HG02973 (cell line): ENCODE results near the gene ADAMTS12.

Source experiments
- ATAC-seq: cut with Tn5 transposase; IDR thresholded peaks from one replicate; pipeline ENCODE4 v1.9.1; 2021; ENCODE audit warnings: moderate library complexity; ENCODE audit not compliant: unreplicated experiment

Gene ADAMTS12

DNA sequence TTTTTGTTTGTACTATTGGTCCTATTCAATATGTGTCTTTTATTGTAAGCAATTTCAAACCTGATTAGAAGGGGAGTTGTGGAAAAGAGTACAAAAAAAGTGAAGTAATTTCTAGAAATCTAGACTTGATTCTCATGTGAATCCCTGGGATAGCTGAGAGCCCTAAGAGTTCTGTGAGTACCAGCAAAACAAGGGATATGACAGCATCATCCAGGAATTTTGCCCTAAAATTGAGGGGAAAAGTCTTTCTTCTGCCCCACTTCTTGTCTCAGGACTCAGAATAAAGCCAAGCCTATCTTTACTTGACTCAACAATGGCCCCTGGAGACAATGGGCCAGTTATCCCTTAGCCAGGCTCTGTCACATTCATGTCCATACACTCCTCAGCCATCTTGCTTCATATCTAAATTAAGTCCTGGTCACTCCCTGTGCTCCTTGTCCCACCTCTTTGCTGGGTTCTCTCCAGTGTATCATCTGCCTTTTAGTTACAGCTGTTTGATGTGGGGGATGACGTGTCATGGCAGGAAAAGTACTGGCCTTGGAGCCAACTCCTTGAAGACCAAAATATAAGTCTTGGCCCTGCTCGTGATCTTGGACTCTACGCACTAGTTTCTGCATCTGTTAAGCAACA, 81.2 kb downstream of the ADAMTS12 start:
- ATAC-seq = no peak

- ATAC-seq = no peak
Observed at GRCh38 chr5:33809936-33810335, 81.9 kb downstream of the ADAMTS12 start.

- no peak for ATAC-seq
Observed at GRCh38 chr5:33808699-33809098, 83.1 kb downstream of the ADAMTS12 start.

DNA sequence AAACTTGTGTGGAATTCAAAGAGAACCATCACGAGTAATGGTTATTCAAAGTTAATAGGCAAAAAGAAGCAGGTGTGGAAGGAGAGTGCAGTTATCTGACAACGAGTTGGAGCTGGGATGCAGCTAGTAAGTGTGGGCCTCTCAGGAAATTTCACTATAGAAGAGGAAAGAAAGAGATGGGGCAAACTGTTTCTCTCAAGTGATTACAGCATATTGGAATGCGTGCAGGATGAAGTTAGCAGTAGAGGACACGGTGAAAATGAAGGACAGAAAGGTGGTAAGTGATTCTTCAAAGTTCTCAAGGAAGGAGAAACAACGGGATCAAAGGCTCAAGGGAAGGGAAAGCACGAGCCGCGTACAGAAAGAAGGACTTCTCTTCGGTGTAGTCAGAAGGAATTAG, 84.0 kb downstream of the ADAMTS12 start:
- ATAC-seq = no peak

DNA sequence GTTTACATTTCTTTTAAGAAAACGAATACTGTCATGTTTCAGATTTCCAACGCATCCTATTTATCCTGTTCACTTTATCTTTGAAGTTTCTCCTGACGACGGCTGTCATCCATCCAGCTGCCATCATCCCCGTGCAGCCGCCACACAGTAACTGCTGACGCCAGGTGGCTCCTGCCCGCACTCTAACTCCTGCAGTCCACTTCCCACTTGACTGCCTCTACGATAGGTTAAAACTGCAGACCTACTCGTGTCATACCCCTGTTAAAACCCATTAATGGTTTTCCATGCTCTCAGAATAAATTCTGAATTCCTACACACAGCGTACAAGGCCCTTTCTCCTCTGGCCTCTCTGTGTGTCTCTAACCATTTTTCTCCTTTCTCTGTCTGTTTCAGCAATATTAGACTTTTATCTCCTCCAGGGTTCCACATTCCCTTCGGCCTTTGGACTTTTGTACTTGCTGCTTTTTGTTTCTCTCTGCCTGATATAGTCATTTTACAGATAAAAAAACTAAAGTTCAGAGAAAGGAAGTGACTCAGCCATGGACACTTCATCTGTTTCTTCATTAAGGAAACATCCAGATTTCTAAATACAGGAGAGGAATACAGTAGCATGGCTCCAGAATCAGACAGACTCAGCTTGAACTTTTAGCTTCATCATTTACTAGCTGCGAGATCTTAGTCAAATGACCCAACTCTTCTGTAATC, 84.9 kb downstream of the ADAMTS12 start:
- no peak for ATAC-seq

- no peak for ATAC-seq
Observed at GRCh38 chr5:33801292-33801691, 90.5 kb downstream of the ADAMTS12 start.

DNA sequence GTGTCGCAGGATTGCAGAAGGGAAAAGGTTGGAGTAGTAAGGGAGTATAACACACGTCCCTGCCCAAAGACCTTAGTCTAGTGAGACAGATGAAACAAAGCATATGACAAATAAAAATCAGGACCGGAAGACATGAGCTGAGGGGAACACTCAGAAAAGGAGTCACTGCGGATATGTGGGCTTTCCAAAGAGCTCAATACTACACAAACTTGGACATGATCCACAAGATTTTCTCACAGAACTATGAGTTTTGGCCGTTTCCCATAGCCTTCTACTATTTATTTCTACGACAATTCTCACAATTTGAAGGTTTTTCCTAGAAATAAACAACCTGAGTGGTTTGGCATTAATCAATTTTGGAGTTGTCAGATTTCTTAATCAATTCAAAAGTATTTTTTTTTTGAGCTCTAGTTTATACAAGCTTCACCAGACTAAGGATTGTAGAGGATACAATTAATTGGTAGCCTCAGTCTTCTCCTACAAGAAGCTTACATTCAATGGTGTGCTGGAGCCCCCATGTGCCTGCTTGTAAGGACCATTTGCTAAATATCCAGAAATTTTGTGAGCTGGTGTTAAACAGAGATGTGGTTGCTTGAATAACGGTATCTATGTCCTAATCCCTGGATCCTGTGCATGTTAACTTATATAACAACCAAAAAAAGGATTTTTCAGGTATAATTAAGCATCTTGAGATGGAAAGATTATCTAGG, 91.4 kb downstream of the ADAMTS12 start:
- no peak for ATAC-seq

- ATAC-seq = no peak
Observed at GRCh38 chr5:33795496-33795895, 96.3 kb downstream of the ADAMTS12 start.

DNA sequence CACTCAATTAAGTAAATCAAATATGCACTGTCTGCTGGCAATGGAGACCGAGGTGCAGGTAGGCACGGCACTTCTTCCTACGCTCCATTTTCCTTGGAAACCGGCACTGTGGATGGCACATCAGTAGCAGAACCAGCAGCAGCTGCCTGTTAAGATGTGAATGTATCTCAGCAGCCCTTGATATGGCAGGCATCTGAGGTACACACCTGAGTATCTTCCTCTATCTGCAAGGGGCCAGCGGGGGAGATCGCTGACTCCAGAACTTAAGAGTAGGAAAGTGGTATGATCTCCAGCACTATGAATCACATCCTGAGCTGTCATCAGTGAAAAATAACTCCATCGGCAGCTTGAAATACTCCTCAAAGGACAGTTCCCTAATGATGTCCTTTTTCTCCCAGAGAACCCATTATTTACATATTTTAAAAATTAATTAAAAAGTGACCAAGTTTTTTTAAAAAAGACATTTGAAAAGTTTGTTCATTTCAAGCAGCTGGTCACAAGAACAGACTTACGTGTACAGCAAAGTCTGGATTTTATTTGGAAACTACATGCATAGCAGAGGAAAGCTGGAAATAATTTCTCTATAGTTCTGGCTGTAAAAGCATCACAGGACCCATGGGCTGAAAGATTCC, 97.1 kb downstream of the ADAMTS12 start:
- no peak for ATAC-seq

- ATAC-seq = no peak
Observed at GRCh38 chr5:33793836-33794549, 97.8 kb downstream of the ADAMTS12 start.

DNA sequence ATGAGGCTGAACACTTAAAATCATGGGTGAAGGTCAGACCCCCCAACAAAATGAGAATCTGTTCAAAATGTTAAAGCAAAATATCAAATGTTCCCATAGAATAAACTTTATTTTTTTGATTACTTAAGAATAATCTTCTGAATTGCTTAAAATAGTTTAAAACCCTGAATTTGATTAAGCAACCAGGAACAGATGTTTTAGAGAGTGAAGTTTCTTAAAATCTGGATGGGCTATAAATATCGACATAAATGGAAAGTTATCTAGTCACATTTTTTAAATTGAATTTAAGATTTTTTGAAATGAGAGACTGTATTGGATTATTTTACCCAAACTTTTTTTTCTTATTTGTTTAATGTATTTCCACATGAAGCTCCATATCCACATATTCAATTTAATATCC, 98.5 kb downstream of the ADAMTS12 start:
- no peak for ATAC-seq

DNA sequence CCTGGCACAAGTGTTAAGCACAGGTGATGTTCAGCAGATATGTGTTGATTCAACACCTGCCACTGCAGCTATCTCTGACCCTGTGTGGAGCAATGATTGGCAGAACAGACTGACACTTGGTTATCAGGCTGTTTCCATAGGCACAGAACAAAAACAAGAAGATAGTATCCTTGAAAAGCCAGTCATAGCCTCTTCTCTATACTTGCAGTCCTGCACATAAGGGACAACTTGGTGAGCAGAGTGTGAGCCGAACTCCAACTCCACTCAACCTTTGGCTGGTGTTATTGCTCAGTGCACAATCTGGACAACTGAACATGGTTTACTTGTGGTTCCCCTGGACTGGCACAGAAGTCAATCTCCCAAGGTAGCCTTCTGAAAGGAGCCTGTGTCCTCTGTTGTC, 99.2 kb downstream of the ADAMTS12 start:
- no peak for ATAC-seq

- ATAC-seq = no peak
Observed at GRCh38 chr5:33789567-33789957, 102.2 kb downstream of the ADAMTS12 start.

- no peak for ATAC-seq
Observed at GRCh38 chr5:33788922-33789566, 102.7 kb downstream of the ADAMTS12 start.

GRCh38 chr5:33785571-33785970, 106.2 kb downstream of the ADAMTS12 start:
- ATAC-seq = no peak

DNA sequence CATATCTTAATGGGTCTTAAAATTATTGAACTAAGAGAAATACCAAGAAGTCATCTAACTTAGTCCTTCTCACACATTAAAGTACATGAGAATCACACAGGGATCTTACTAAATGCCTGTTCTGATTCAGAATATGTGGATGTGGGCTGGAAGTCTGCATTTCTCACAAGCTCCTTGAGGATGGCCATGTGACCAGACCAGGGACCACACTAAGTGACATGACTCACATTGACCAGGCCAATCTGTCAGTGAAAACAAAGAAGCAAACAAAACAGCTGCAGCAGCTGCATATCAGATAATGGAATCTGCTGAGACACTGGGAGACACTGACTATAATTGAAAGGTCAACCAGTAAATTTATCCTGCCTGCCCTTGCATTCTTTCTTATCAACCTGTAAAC, 110.5 kb downstream of the ADAMTS12 start:
- no peak for ATAC-seq

DNA sequence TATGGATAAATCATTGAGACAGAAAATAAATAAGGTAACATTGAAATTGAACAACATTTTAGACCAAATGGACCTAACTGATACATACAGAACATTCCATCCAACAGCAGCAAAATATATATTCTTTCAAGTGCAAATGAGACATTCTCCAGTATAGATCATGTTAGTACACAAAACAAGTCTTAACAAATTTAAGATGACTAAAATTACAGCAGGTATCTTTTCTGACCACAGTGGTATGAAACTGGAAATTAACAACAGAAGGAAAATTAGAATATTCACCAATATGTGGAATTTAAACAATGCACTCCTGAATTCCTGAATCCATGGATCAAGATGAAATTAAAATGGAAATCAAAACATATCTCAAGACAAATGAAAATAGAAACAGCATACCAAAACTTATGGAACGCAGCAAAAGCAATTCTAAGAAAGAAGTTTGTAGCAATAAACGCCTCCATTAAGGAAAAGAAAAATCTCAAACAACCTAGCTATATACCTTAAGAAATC, 115.6 kb downstream of the ADAMTS12 start:
- ATAC-seq = no peak

DNA sequence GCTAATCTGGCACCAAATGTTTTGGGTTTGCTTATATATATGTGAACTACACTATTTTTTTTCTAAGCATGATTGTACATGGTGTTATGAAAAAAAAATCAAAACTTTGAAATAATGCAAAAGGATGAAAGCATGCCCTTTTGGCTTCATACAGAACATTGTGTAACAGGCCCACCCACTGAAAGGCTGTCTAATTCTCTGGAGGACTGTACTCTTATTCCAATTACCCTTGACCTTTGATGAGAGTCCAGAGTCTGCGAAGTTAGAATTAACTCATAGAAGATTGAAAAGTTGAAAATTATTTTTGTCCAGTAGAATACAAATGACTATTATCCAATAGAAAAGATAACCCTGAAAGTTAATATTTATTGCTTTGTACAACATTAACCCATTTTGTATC, 117.4 kb downstream of the ADAMTS12 start:
- ATAC-seq = no peak

GRCh38 chr5:33772380-33772897, 119.4 kb downstream of the ADAMTS12 start:
- ATAC-seq = no peak

GRCh38 chr5:33769968-33770367, 121.8 kb downstream of the ADAMTS12 start:
- no peak for ATAC-seq
